Endothelial cell of umbilical vein (primary cell): ENCODE data around the gene ATXN1. TPM values are rescaled to one million over a fixed set of nuclear protein-coding genes. Genes with fewer than 3 reads are reported as not detected.

ENCODE experiments used
- BruUV-seq: library from RNA; stranded (reverse); fragments of 400-500 nt; replicated peaks from 2 replicates; lab custom pipeline; 2021; lab: Mats Ljungman, UMichigan
- CTCF ChIA-PET: fragments of 300-600, 350-600 bp; sonication (Branson Sonifier 250); formaldehyde crosslinking; loops from one replicate; lab custom pipeline; 2021; ENCODE audit warnings: antibody characterized with exemption, inconsistent platforms; lab: Charles Lee
- POLR2A ChIA-PET: fragments of 300-600, 350-600 bp; sonication (Branson Sonifier 250); formaldehyde crosslinking; loops from one replicate; lab custom pipeline; 2021; ENCODE audit warnings: antibody characterized with exemption, inconsistent platforms; lab: Charles Lee
- DNase-seq: peaks from one replicate; pipeline ENCODE4 v3.0.0-alpha.2; 2011; ENCODE audit warnings: low read depth, low spot score
- FAIRE-seq: peaks from 2 replicates; lab custom pipeline; 2011; peaks lifted over from hg19 to GRCh38; lab: Jason Lieb, UNC
- H2AFZ ChIP-seq: 2 replicates; pipeline ENCODE4 v1.6.0; 2012; ENCODE audit warnings: low read depth, low read length, control low read depth, inconsistent platforms
- H3K27ac ChIP-seq: 2 replicates; pipeline ENCODE4 v1.5.1; 2011; ENCODE audit warnings: low read depth, mild to moderate bottlenecking, control low read depth, low read length, moderate library complexity; ENCODE audit not compliant: insufficient read depth
- H3K27me3 ChIP-seq, 2 experiments: 2 replicates each; pipeline versions ENCODE4 v1.6.0 to v1.6.1; 2011; ENCODE audit warnings: low read length in 2 of 2, mixed read lengths in 1 of 2; ENCODE audit not compliant: control insufficient read depth in 2 of 2, insufficient read depth in 2 of 2
- H3K36me3 ChIP-seq, 2 experiments: 2 replicates in 1 of 2; 3 replicates in 1 of 2; pipeline ENCODE4 v1.5.1; 2011; ENCODE audit warnings: low read length in 2 of 2, mild to moderate bottlenecking in 1 of 2, moderate library complexity in 1 of 2; ENCODE audit not compliant: control insufficient read depth in 2 of 2, insufficient read depth in 2 of 2; ENCODE audit errors: extremely low read depth in 1 of 2
- H3K4me1 ChIP-seq: 3 replicates; pipeline ENCODE4 v1.5.1; 2011; ENCODE audit warnings: mild to moderate bottlenecking, low read length; ENCODE audit not compliant: control insufficient read depth, insufficient read depth; ENCODE audit errors: extremely low read depth
- H3K4me2 ChIP-seq: 2 replicates; pipeline ENCODE4 v1.6.1; 2011; ENCODE audit warnings: low read length, control low read depth, mixed read lengths; ENCODE audit not compliant: insufficient read depth
- H3K4me3 ChIP-seq, 3 experiments: fragments of 200-600 bp in 1 of 3; sonication (generic), shearing (Covaris generic) in 1 of 3; replicated peaks in 1 of 3; 2 replicates each; pipeline ENCODE4 v1.5.1; 2011 to 2016; ENCODE audit warnings: control low read depth in 3 of 3, low read length in 3 of 3, mild to moderate bottlenecking in 2 of 3, inconsistent platforms in 1 of 3, low read depth in 1 of 3, moderate library complexity in 1 of 3; ENCODE audit not compliant: insufficient read depth in 1 of 3
- H3K79me2 ChIP-seq: 2 replicates; pipeline ENCODE4 v1.6.0; 2012; ENCODE audit warnings: low read length, inconsistent platforms; ENCODE audit not compliant: control insufficient read depth, insufficient read depth
- H3K9ac ChIP-seq: replicated peaks from 2 replicates; pipeline ENCODE3; 2011; ENCODE audit warnings: low read length, control low read depth; ENCODE audit not compliant: insufficient read depth; ENCODE audit errors: extremely low read depth
- H3K9me1 ChIP-seq: replicated peaks from 3 replicates; pipeline ENCODE4 v1.6.0; 2011; ENCODE audit warnings: mild to moderate bottlenecking, low read length; ENCODE audit not compliant: control insufficient read depth, insufficient read depth; ENCODE audit errors: extremely low read depth
- H3K9me3 ChIP-seq: replicated peaks from 2 replicates; pipeline ENCODE4 v1.5.1; 2012; ENCODE audit warnings: low read length, inconsistent platforms; ENCODE audit not compliant: control insufficient read depth, insufficient read depth
- H4K20me1 ChIP-seq: replicated peaks from 2 replicates; pipeline ENCODE3; 2011; ENCODE audit warnings: mild to moderate bottlenecking, low read length; ENCODE audit not compliant: control insufficient read depth, insufficient read depth; ENCODE audit errors: extremely low read depth
- CTCF ChIP-seq, 2 donors: IDR thresholded peaks; 1 replicate in 1 of 2; 2 replicates in 1 of 2; pipeline ENCODE4 v1.5.1; 2011; ENCODE audit warnings: low read length in 2 of 2, mild to moderate bottlenecking in 2 of 2, moderate library complexity in 2 of 2, control low read depth in 1 of 2, inconsistent platforms in 1 of 2, low read depth in 1 of 2; ENCODE audit not compliant: insufficient read depth in 1 of 2; ENCODE audit errors: extremely low read depth in 1 of 2
- EZH2 ChIP-seq: IDR thresholded peaks from 2 replicates; pipeline ENCODE4 v1.6.1; 2012; ENCODE audit warnings: borderline replicate concordance, low read depth, mild to moderate bottlenecking, moderate library complexity, low read length, inconsistent platforms; ENCODE audit not compliant: severe bottlenecking
- FOS ChIP-seq: IDR thresholded peaks from 2 replicates; pipeline ENCODE4 v1.6.1; 2011; ENCODE audit warnings: mild to moderate bottlenecking, low read length, moderate library complexity, borderline replicate concordance; ENCODE audit not compliant: insufficient read depth
- JUN ChIP-seq: IDR thresholded peaks from 2 replicates; pipeline ENCODE4 v1.6.1; 2011; ENCODE audit warnings: borderline replicate concordance, low read depth; ENCODE audit not compliant: insufficient read length, insufficient read depth
- MAX ChIP-seq: IDR thresholded peaks from 2 replicates; pipeline ENCODE4 v1.6.1; 2011; ENCODE audit not compliant: insufficient read depth, insufficient read length
- MYC ChIP-seq: IDR thresholded peaks from one replicate; pipeline ENCODE4 v1.6.1; 2011; ENCODE audit warnings: mild to moderate bottlenecking, low read depth, low read length
- POLR2A ChIP-seq: IDR thresholded peaks from 2 replicates; pipeline ENCODE4 v1.6.1; 2012; ENCODE audit warnings: low read depth, mild to moderate bottlenecking, control low read depth, low read length
- POLR2AphosphoS5 ChIP-seq: IDR thresholded peaks from 2 replicates; pipeline ENCODE4 v1.6.1; 2012; ENCODE audit warnings: low read depth, mild to moderate bottlenecking, control low read depth, low read length, moderate library complexity; ENCODE audit not compliant: insufficient read depth
- dilution Hi-C: fragments of 300-500 bp; cut with MboI; formaldehyde crosslinking; loops from one replicate; pipeline ENCODE4 v1.15.0; 2019; ENCODE audit warnings: low sequenced_read_pairs; ENCODE audit not compliant: extremely low pct_ligation_motif_present
- intact Hi-C: fragments of 100-400 bp; cut with micrococcal nuclease; formaldehyde crosslinking; loops from one replicate; pipeline ENCODE4 v1.10.0; 2022
- polyA plus RNA-seq, 4 experiments: library from polyadenylated mRNA; depleted of rRNA in 3 of 4; stranded (reverse) in 3 of 4; unstranded in 1 of 4; fragments of >200 nt; gene quantifications; 2 replicates each; pipeline versions ENCODE4 v1.2.1 to v1.2.3, GENCODE V29; 2011 to 2012; ENCODE audit warnings: missing spikeins in 1 of 4
- total RNA-seq: library from RNA; stranded (reverse); gene quantifications from 2 replicates; pipeline ENCODE4 v1.2.3, GENCODE V29; 2021

Gene ATXN1
- total and polyA plus RNA-seq, 2 donors (not counting 3 experiments of a cell fraction or from before 2014, with no cell fraction given), result 16.4 to 33.0 TPM

- H3K4me2 ChIP-seq, result no peak overlapping the region
- no peak overlapping the region for H3K4me3 ChIP-seq
- no peak overlapping the region for H3K9ac ChIP-seq
- no peak for TF ChIP-seq MYC
- TF ChIP-seq CTCF (IDR thresholded peaks at IDR 0.05; ENCODE audit: extremely low read depth in 1 of 2, insufficient read depth in 1 of 2, low read depth in 1 of 2, low read length in 2 of 2), result no peak
- no peak for TF ChIP-seq JUN
- TF ChIP-seq FOS, result no peak
- no peak for TF ChIP-seq POLR2A
- TF ChIP-seq MAX, result no peak
- TF ChIP-seq EZH2, result no peak
- no peak for TF ChIP-seq POLR2AphosphoS5
- H3K4me1 ChIP-seq, result no peaks in the 10 kb centered on the region
- H3K9me3 ChIP-seq, result no peaks in the 10 kb centered on the region
- FAIRE-seq (no peak), DNase-seq (no peak)
- H3K27me3 ChIP-seq, result no peaks in the 10 kb centered on the region
- H4K20me1 ChIP-seq, result no peaks in the 10 kb centered on the region
- no TSS peak for BruUV-seq
- ChIA-PET CTCF (no interaction called here), POLR2A (no interaction called here)
- intact Hi-C loops (no loop called here), dilution Hi-C loops (no loop called here)
- H3K79me2 ChIP-seq, result no peaks in the 10 kb centered on the region
- H3K9me1 ChIP-seq, result no peaks in the 10 kb centered on the region
- no peak overlapping the region for H3K27ac ChIP-seq
- no peak overlapping the region for H2AFZ ChIP-seq
- no peaks in the 10 kb centered on the region for H3K36me3 ChIP-seq
These were observed 397.5 kb downstream of the ATXN1 start for GRCh38 chr6:16363749-16364148.
